HepG2 (cell line): ENCODE results near the gene AP2B1. TPM values are rescaled to one million over a fixed set of nuclear protein-coding genes. Genes with fewer than 3 reads are reported as not detected.

ENCODE experiments used
- ARID2 ChIP-seq: sonication (generic); formaldehyde crosslinking; IDR thresholded peaks from 2 replicates; pipeline ENCODE4 v1.8.1; 2022; ENCODE audit warnings: mild to moderate bottlenecking, missing genetic modification reagents, borderline replicate concordance
- LBX2 ChIP-seq: sonication (generic); formaldehyde crosslinking; IDR thresholded peaks from 2 replicates; pipeline ENCODE4 v1.5.0; 2020; ENCODE audit warnings: missing genetic modification reagents, mild to moderate bottlenecking, borderline replicate concordance
- MED8 ChIP-seq: sonication (generic); formaldehyde crosslinking; IDR thresholded peaks from 2 replicates; pipeline ENCODE4 v1.8.1; 2023; ENCODE audit warnings: mild to moderate bottlenecking, missing genetic modification reagents; ENCODE audit not compliant: insufficient replicate concordance
- PRPF4 ChIP-seq: fragments of 200-400 bp; formaldehyde crosslinking; IDR thresholded peaks from 2 replicates; pipeline ENCODE4 v1.6.1; 2016; ENCODE audit warnings: low read length, low read depth; ENCODE audit not compliant: poor library complexity, severe bottlenecking
- SKIL ChIP-seq: sonication (generic); formaldehyde crosslinking; IDR thresholded peaks from 2 replicates; pipeline ENCODE4 v1.8.0; 2022; ENCODE audit warnings: missing genetic modification reagents, mild to moderate bottlenecking, moderate library complexity, borderline replicate concordance
- SMAD1 ChIP-seq: sonication (generic); formaldehyde crosslinking; IDR thresholded peaks from 2 replicates; pipeline ENCODE4 v1.4.0; 2020; ENCODE audit warnings: missing genetic modification reagents, low read depth, mild to moderate bottlenecking, borderline replicate concordance
- SP1 ChIP-seq, 2 experiments: fragments of 450-650 bp in 1 of 2; sonication (generic) in 1 of 2; formaldehyde crosslinking in 1 of 2; IDR thresholded peaks; 2 replicates each; pipeline versions ENCODE4 v1.4.0 to v1.6.1; 2016 to 2020; ENCODE audit warnings: missing genetic modification reagents in 1 of 2
- YEATS4 ChIP-seq: sonication (generic); formaldehyde crosslinking; IDR thresholded peaks from 2 replicates; pipeline ENCODE4 v1.4.0; 2020; ENCODE audit warnings: missing genetic modification reagents, borderline replicate concordance
- ZFP82 ChIP-seq: sonication (generic); formaldehyde crosslinking; IDR thresholded peaks from 2 replicates; pipeline ENCODE4 v1.5.1; 2020; ENCODE audit warnings: mild to moderate bottlenecking, missing genetic modification reagents, borderline replicate concordance
- ZKSCAN8 ChIP-seq: IDR thresholded peaks from 2 replicates; pipeline ENCODE4 v1.6.1; 2016; ENCODE audit warnings: borderline replicate concordance, missing genetic modification reagents, missing compliant biosample characterization
- ZNF143 ChIP-seq: sonication (generic); formaldehyde crosslinking; IDR thresholded peaks from 2 replicates; pipeline ENCODE4 v1.4.0; 2020; ENCODE audit warnings: missing genetic modification reagents
- ZNF850 ChIP-seq: sonication (generic); formaldehyde crosslinking; conservative IDR thresholded peaks from 2 replicates; pipeline ENCODE4 v1.9.0; 2021; ENCODE audit warnings: mild to moderate bottlenecking, missing genetic modification reagents
- polyA plus RNA-seq, 8 experiments: library from polyadenylated mRNA; depleted of rRNA in 3 of 8; stranded (reverse) in 7 of 8; unstranded in 1 of 8; fragments of >200 nt; fragmentation: Illumina TruSeq in 4 of 8; extraction: Trizol in 4 of 8; gene quantifications; 2 replicates each; pipeline versions ENCODE4 v1.2.1 to v1.2.3, GENCODE V29; 2011 to 2016; ENCODE audit warnings: low read depth in 4 of 8, missing spikeins in 1 of 8, mixed read lengths in 1 of 8; ENCODE audit not compliant: insufficient read depth in 1 of 8
- total RNA-seq, 5 experiments: library from RNA; depleted of rRNA; stranded (reverse); fragments of >200 nt; fragmentation: Illumina TruSeq; extraction: Trizol; gene quantifications; 2 replicates each; pipeline ENCODE4 v1.2.3, GENCODE V29; 2016; ENCODE audit warnings: low read depth in 1 of 5
- TF ChIP-seq, protein P1 (sequence below): sonication (generic); formaldehyde crosslinking; conservative IDR thresholded peaks from 2 replicates; pipeline ENCODE4 v1.4.0; 2020; ENCODE audit warnings: missing genetic modification reagents
- TF ChIP-seq, protein P2 (sequence below), 2 experiments: sonication (generic) in 1 of 2; formaldehyde crosslinking in 1 of 2; IDR thresholded peaks; 2 replicates each; pipeline versions ENCODE4 v1.4.0 to v1.6.1; 2016 to 2020; ENCODE audit warnings: borderline replicate concordance in 1 of 2, low read depth in 1 of 2, mild to moderate bottlenecking in 1 of 2, missing genetic modification reagents in 1 of 2
- TF ChIP-seq, protein P3 (sequence below): fragments of 450-650 bp; IDR thresholded peaks from 2 replicates; pipeline ENCODE4 v1.6.1; 2017

The AP2B1 gene
- total and polyA plus RNA-seq, 2 of the 13 experiments (the other 11 are each of a cell fraction or from before 2014, with no cell fraction given), result 23.8 to 71.3 TPM

- TF ChIP-seq ZNF850 (CRISPR knock-in tag) (no peak), MED8 (no peak), ZKSCAN8 (CRISPR knock-in tag) (peak; percentile 57; the same call in 1 of the 2 replicates), ARID2 (CRISPR knock-in tag) (no peak), SP1 (IDR thresholded peaks at IDR 0.05) (no peak), SP1 (CRISPR knock-in tag; IDR thresholded peaks at IDR 0.05) (peak; percentile 71), SKIL (peak; percentile 16; the same call in 1 of the 2 replicates), LBX2 (CRISPR knock-in tag) (0 out of 2 replicates have a peak, but pooled peaks have one; percentile 25), YEATS4 (CRISPR knock-in tag) (peak; percentile 70; the same call in 1 of the 2 replicates), SMAD1 (CRISPR knock-in tag) (peak; percentile 85; the same call in 1 of the 2 replicates), ZFP82 (CRISPR knock-in tag) (no peak), ZNF143 (CRISPR knock-in tag) (peak; percentile 61; the same call in 1 of the 2 replicates), PRPF4 (no peak)
- TF ChIP-seq, protein P1, sequence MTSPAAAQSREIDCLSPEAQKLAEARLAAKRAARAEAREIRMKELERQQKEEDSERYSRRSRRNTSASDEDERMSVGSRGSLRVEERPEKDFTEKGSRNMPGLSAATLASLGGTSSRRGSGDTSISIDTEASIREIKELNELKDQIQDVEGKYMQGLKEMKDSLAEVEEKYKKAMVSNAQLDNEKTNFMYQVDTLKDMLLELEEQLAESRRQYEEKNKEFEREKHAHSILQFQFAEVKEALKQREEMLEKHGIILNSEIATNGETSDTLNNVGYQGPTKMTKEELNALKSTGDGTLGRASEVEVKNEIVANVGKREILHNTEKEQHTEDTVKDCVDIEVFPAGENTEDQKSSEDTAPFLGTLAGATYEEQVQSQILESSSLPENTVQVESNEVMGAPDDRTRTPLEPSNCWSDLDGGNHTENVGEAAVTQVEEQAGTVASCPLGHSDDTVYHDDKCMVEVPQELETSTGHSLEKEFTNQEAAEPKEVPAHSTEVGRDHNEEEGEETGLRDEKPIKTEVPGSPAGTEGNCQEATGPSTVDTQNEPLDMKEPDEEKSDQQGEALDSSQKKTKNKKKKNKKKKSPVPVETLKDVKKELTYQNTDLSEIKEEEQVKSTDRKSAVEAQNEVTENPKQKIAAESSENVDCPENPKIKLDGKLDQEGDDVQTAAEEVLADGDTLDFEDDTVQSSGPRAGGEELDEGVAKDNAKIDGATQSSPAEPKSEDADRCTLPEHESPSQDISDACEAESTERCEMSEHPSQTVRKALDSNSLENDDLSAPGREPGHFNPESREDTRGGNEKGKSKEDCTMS, result no peak
- TF ChIP-seq, protein P2, sequence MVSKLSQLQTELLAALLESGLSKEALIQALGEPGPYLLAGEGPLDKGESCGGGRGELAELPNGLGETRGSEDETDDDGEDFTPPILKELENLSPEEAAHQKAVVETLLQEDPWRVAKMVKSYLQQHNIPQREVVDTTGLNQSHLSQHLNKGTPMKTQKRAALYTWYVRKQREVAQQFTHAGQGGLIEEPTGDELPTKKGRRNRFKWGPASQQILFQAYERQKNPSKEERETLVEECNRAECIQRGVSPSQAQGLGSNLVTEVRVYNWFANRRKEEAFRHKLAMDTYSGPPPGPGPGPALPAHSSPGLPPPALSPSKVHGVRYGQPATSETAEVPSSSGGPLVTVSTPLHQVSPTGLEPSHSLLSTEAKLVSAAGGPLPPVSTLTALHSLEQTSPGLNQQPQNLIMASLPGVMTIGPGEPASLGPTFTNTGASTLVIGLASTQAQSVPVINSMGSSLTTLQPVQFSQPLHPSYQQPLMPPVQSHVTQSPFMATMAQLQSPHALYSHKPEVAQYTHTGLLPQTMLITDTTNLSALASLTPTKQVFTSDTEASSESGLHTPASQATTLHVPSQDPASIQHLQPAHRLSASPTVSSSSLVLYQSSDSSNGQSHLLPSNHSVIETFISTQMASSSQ (IDR thresholded peaks at IDR 0.05; ENCODE audit: low read depth), result no peak
- TF ChIP-seq, protein P2 (CRISPR knock-in tag; IDR thresholded peaks at IDR 0.05; ENCODE audit: borderline replicate concordance), result no peak
- TF ChIP-seq, protein P3, sequence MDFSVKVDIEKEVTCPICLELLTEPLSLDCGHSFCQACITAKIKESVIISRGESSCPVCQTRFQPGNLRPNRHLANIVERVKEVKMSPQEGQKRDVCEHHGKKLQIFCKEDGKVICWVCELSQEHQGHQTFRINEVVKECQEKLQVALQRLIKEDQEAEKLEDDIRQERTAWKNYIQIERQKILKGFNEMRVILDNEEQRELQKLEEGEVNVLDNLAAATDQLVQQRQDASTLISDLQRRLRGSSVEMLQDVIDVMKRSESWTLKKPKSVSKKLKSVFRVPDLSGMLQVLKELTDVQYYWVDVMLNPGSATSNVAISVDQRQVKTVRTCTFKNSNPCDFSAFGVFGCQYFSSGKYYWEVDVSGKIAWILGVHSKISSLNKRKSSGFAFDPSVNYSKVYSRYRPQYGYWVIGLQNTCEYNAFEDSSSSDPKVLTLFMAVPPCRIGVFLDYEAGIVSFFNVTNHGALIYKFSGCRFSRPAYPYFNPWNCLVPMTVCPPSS, result no peak
These were observed at the start of gene AP2B1 (continued) for GRCh38 chr17:35587074-35587961.
